Measurements from ENCODE around the gene FCER1G.
A peak's percentile ranks its signal among the peaks of the same experiment; 100 is the strongest.

Gene FCER1G

DNA sequence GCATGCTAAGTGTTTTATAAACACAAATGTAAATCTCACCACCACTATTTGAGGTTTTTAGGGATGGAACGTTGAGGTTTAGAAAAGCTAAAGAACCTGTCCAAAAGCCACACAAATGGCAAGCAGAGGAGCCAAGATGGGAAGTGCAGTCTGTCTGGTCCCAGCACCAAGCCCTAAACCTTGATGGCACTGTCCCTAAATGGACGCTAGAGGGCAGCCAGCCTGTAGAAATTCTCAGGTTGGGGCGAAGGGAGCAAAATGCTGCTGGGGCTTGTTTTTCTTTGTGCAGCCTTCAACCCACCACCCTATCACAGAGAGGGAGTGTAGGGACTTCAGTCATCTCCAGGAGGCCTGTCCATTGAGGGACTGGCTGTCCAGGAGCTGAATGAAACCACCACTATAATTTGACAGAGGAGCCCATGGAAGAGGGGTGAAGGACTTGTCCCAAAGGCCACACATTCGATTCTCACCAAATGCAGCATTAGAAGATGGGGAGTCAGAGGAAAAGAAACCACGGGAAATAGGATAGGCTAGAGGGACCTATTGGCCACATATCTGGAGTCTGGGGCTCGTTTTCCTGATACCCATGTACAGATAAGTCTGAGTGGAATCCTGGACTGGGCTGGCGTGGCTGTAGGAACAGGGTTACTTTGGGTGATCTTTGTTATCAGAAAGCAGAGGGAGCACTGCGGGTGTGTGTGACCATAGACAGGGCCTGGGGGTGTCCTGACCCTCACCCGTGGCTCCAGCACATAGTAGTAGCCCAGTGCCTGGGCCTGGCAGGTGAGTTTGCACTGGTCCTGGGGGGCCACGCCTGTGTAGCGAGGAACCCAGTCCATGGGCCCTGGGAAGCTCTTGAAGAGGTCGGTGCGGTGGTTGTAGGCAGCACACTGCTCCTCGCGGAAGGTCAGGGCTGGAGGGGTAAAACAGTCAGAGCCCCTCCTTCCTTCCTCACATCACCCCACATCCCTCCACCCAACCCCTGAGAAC is 22.3 kb upstream of the FCER1G start:
- no peak overlapping the region for H3K4me3 ChIP-seq (replicated peaks in 1 of 2; ENCODE audit: low read depth in 2 of 2, low read length in 2 of 2)
- TF ChIP-seq CTCF (IDR thresholded peaks at IDR 0.05; ENCODE audit: low read depth, low read length): peak; percentile 87
- DNase-seq (ENCODE audit: low read depth in 2 of 2): peak; percentile 84 to 85

DNA sequence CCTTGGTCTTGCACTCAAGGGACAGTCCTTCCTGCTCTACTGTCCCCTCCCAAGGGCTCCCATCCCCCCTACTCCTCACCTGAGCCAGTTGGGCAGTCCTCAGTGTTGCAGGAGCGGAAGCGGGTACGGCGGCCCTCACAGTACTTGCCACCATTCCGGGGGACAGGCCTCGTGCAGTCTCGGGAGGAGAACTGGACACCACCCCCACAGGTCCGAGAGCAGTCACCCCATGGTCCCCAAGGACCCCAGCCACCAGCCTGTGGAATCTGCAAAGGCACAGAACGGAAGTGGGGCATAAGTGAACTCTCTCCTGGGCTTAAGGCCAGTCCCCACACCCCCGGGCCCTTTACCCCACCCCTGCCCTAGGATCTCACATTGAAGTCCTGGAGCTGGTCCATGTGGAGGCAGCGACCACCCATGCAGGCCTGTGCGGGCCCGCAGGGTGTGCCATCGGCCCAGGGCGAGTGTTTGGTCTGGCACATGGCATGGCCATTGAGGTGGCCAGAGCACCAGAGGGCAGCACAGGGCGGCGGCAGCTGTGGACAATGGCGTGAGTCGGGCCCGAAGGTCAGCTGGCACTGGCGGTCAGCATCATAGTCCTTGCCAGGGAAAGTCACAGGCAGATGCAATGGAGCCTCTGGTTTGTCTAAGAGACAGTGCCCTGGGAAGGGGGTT is 21.4 kb upstream of the FCER1G start:
- TF ChIP-seq CTCF (IDR thresholded peaks at IDR 0.05; ENCODE audit: low read depth, low read length): peak; percentile 22
- H3K4me3 ChIP-seq (replicated peaks in 1 of 2; ENCODE audit: low read depth in 2 of 2, low read length in 2 of 2): no peak overlapping the region
- peak in 1 of 2 donors; percentile 43 for DNase-seq (ENCODE audit: low read depth in 2 of 2)

DNA sequence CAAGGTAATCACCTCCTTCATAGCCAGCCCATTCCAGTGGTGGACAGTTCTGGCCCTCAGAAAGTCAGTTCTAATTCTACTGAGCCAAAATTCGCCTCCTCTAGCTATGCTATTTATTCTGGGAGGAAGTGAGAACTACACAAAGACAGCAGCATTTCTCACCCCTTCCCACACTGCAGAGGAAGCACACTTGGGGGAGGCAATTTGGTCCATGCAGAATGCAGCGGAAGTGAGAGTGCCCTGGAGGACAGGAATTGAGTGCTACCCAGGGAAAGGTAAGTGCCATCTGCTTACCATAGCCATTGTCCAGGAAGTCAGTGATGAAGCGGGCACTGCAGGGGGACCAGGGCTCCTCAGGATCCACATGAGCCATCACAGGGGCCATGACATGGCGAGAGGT is 19.9 kb upstream of the FCER1G start:
- no peak for TF ChIP-seq CTCF (IDR thresholded peaks at IDR 0.05; ENCODE audit: low read depth, low read length)

DNA sequence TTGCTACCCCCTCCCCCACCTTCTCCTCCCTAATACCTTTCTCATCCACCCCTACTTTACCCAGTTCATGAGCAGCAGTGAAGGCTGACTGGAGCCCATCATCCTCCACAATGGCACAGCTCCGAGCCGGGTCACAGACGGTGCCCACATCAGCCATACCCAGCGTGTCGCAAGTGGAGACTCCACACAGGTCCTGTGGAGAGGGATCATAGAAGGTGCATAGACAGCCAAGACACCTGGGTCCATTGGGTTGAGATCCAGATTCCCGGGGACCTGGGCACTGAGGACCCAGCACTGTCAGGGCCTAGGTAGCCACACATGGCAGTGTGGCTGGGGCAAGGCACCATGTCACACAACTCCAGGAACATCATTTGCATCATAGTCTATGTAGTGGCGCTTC is 19.0 kb upstream of the FCER1G start:
- DNase-seq (ENCODE audit: low read depth in 2 of 2): no peak
- H3K4me3 ChIP-seq (replicated peaks in 1 of 2; ENCODE audit: low read depth in 2 of 2, low read length in 2 of 2): peak overlapping the region in 1 of 2 donors; percentile 81
- TF ChIP-seq CTCF (IDR thresholded peaks at IDR 0.05; ENCODE audit: low read depth, low read length): no peak

More for the DNA sequence above, 19.9 kb upstream of the FCER1G start:
- peak overlapping the region in 1 of 2 donors; percentile 81 for H3K4me3 ChIP-seq (replicated peaks in 1 of 2; ENCODE audit: low read depth in 2 of 2, low read length in 2 of 2)
- no peak for DNase-seq (ENCODE audit: low read depth in 2 of 2)

- no peak for TF ChIP-seq CTCF (IDR thresholded peaks at IDR 0.05; ENCODE audit: low read depth, low read length)
- DNase-seq (ENCODE audit: low read depth in 2 of 2): peak; percentile 80 to 88
- peak overlapping the region; percentile 41 to 81 for H3K4me3 ChIP-seq (replicated peaks in 1 of 2; ENCODE audit: low read depth in 2 of 2, low read length in 2 of 2)
These were observed 18.3 kb upstream of the FCER1G start for GRCh38 chr1:161196521-161197451.

DNA sequence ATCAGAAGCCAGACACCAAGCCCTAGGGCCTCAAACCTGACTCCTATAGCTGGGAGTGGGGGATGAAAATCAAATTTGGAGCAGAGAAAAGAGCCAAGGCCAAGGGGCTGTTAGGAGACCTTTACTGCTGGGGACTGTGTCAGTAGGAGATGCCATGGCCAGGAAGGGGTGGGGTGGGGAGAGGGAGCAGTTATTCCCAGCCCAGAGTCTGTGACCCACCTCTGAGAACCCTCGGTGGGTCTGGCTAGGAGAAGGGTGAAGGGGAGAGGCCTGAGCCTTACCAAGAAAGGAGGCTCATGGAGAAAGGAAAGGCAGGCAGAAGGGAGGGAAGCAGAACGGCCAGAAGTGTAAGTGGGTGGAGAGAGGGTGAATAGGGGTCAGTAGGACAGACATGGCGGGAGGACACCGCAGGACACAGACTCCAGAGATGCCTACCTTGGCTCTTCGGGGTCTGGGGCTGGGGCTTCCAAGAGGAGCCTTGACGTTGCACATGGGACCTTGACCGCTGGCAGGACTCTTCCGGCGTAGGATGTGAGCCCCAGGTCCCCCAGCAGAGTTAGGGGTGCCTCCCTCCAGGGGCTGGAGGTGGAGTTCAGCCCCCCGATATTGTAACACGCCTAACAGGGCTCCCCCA is 17.4 kb upstream of the FCER1G start:
- TF ChIP-seq CTCF (IDR thresholded peaks at IDR 0.05; ENCODE audit: low read depth, low read length): no peak
- peak overlapping the region; percentile 41 to 81 for H3K4me3 ChIP-seq (replicated peaks in 1 of 2; ENCODE audit: low read depth in 2 of 2, low read length in 2 of 2)
- DNase-seq (ENCODE audit: low read depth in 2 of 2): peak in 1 of 2 donors; percentile 12
